ENCODE data around the gene SUN5. TPM values are rescaled to one million over a fixed set of nuclear protein-coding genes. Genes with fewer than 3 reads are reported as not detected.

SUN5 gene
- total RNA-seq, 1 experiment from 2014 or later: not detected

DNA sequence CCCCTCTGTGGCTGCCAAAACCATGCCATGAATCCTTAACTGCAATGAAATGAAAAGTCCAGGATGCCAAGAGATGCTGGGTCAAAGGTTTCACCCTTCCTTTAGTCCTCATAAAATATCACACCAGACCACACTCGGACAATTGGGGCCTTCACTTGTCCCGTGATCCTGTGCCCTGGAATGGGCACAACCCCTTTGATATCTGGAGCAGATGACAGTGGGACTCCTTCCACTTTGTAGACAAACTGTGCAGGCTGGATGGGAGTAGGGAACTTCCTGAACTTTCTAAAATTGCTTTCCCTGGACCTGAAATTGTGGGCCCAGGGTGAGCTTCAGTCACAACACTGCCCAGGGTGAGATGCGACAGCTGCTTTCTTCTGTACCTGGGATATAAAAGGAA, 17.6 kb upstream of the SUN5 start:
- Histone ChIP-seq H3K36me3 (ENCODE audit: low read depth, low read length) (no peaks in the 10 kb centered on the region), H3K79me2 (ENCODE audit: low read length) (no peaks in the 10 kb centered on the region), H3F3A (ENCODE audit: low read length, unreplicated experiment) (no peaks in the 10 kb centered on the region), H3K27ac (ENCODE audit: low read length) (no peak overlapping the region), H3K9ac (ENCODE audit: low read length) (no peak overlapping the region), H3K4me2 (ENCODE audit: low read length) (no peak overlapping the region), H3K9me3 (ENCODE audit: low read length) (no peaks in the 10 kb centered on the region), H2AFZ (ENCODE audit: low read length) (no peak overlapping the region), H3K4me1 (ENCODE audit: insufficient read depth, low read length) (no peaks in the 10 kb centered on the region), H3K4me3 (ENCODE audit: low read length) (no peak overlapping the region), H3K27me3 (ENCODE audit: low read length) (peaks cover 22% of the 10 kb centered on the region), H4K20me1 (ENCODE audit: low read length) (no peaks in the 10 kb centered on the region), H3K9me2 (replicated peaks; ENCODE audit: low read length) (no peaks in the 10 kb centered on the region)
- BruUV-seq (replicated peaks): no TSS peak
- DNase-seq (no peak), ATAC-seq (no peak)
- intact Hi-C loops (cut with micrococcal nuclease): no loop called here
- TF ChIP-seq EZH2 (IDR thresholded peaks at IDR 0.05; ENCODE audit: low read length, unreplicated experiment): no peak
- no peak for TF ChIP-seq EZH2phosphoT487 (IDR thresholded peaks at IDR 0.05; ENCODE audit: borderline replicate concordance, low read length)
- TF ChIP-seq, protein P1, sequence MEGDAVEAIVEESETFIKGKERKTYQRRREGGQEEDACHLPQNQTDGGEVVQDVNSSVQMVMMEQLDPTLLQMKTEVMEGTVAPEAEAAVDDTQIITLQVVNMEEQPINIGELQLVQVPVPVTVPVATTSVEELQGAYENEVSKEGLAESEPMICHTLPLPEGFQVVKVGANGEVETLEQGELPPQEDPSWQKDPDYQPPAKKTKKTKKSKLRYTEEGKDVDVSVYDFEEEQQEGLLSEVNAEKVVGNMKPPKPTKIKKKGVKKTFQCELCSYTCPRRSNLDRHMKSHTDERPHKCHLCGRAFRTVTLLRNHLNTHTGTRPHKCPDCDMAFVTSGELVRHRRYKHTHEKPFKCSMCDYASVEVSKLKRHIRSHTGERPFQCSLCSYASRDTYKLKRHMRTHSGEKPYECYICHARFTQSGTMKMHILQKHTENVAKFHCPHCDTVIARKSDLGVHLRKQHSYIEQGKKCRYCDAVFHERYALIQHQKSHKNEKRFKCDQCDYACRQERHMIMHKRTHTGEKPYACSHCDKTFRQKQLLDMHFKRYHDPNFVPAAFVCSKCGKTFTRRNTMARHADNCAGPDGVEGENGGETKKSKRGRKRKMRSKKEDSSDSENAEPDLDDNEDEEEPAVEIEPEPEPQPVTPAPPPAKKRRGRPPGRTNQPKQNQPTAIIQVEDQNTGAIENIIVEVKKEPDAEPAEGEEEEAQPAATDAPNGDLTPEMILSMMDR (conservative IDR thresholded peaks at IDR 0.05; ENCODE audit: low read depth, low read length): no peak
- ChIA-PET CTCF (no interaction called here), POLR2A (ENCODE audit: unreplicated experiment) (no interaction called here)

DNA sequence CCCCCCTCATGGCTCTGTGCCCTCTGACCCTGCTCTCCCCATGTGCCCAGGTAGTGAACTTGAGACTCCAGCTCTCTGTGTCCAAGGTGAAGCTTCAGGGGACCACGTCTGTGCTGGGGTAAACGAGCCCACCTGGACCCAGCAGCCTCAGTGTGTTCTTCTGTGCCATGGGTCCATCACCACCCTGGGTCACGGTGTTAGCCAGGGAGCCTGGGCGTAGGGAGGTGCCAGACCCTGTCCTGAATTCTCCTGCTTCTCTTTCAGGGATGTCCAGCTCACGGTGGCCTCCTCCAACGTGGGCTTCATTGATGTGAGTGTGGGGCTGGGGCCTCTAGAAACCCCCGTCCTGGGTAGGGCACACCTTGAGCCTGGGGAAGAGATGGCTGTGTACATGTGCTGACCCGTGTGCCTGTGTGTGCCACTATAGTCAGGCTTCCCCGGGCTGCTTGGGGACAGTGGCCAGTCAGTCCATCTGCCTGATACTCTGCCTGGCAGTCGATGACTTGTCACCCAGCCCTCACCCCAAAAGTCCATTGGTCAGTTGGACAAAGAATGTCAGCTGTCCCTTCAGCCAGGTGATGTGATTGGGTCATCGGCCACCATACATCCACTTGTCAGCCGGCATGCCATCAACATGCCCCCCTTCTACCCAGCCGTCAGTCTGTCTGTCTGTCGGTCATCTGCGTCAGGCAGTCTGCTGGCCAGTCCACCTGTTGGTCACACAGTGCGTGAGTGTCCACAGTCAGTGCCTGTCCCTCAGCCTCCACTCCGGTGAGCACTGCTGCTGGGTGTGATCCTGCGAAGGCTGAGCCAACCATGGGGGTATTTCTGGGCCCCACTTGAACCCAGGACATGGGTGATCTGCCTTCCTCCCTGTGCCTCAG, 16.3 kb upstream of the SUN5 start:
- DNase-seq: no peak
- peaks cover 28% of the 10 kb centered on the region for H3K27me3 ChIP-seq (ENCODE audit: low read length)
- H2AFZ ChIP-seq (ENCODE audit: low read length): no peak overlapping the region

More for the DNA sequence above, 16.3 kb upstream of the SUN5 start:
- Histone ChIP-seq H4K20me1 (ENCODE audit: low read length) (no peaks in the 10 kb centered on the region), H3K9me3 (ENCODE audit: low read length) (no peaks in the 10 kb centered on the region), H3K4me1 (ENCODE audit: insufficient read depth, low read length) (no peaks in the 10 kb centered on the region), H3F3A (ENCODE audit: low read length, unreplicated experiment) (no peaks in the 10 kb centered on the region), H3K9ac (ENCODE audit: low read length) (no peak overlapping the region), H3K4me3 (ENCODE audit: low read length) (no peak overlapping the region), H3K4me2 (ENCODE audit: low read length) (no peak overlapping the region), H3K79me2 (ENCODE audit: low read length) (no peaks in the 10 kb centered on the region), H3K9me2 (replicated peaks; ENCODE audit: low read length) (no peaks in the 10 kb centered on the region), H3K27ac (ENCODE audit: low read length) (no peak overlapping the region), H3K36me3 (ENCODE audit: low read depth, low read length) (no peaks in the 10 kb centered on the region)
- intact Hi-C loops (cut with micrococcal nuclease): no loop called here
- CTCF ChIA-PET: no interaction called here
- POLR2A ChIA-PET (ENCODE audit: unreplicated experiment): no interaction called here
- TF ChIP-seq EZH2phosphoT487 (IDR thresholded peaks at IDR 0.05; ENCODE audit: borderline replicate concordance, low read length) (no peak), EZH2 (IDR thresholded peaks at IDR 0.05; ENCODE audit: low read length, unreplicated experiment) (no peak)
- TF ChIP-seq, protein P1 (conservative IDR thresholded peaks at IDR 0.05; ENCODE audit: low read depth, low read length): no peak
- no TSS peak for BruUV-seq (replicated peaks)
- ATAC-seq: no peak
